Panc1 (cell line): ENCODE measurements around the gene DNAAF2. TPM values are rescaled to one million over a fixed set of nuclear protein-coding genes. Genes with fewer than 3 reads are reported as not detected.

ENCODE experiments used
- ATAC-seq: fragments of 200-7000 bp; cut with Tn5 transposase; 2 replicates; pipeline ENCODE4 v1.9.1; 2020; ENCODE audit warnings: mild to moderate bottlenecking, moderate library complexity
- BruUV-seq: library from RNA; stranded (reverse); fragments of 400-500 nt; replicated peaks from 2 replicates; lab custom pipeline; 2021; lab: Mats Ljungman, UMichigan
- CTCF ChIA-PET: fragments of 300-600 bp; sonication (Branson Sonifier 250); formaldehyde crosslinking; loops from one replicate; lab custom pipeline; 2022; ENCODE audit warnings: antibody characterized with exemption; lab: Charles Lee
- POLR2A ChIA-PET: fragments of 300-600 bp; sonication (Branson Sonifier 250); formaldehyde crosslinking; loops from one replicate; lab custom pipeline; 2022; ENCODE audit warnings: antibody characterized with exemption; lab: Charles Lee
- DNase-seq: peaks from one replicate; pipeline ENCODE4 v3.0.0-alpha.2; 2010; ENCODE audit warnings: low read depth, low spot score
- H3K27ac ChIP-seq: 2 replicates; pipeline ENCODE4 v1.5.1; 2011; ENCODE audit warnings: mild to moderate bottlenecking, low read length, inconsistent platforms
- H3K27me3 ChIP-seq: fragments of 200-500 bp; sonication (Bioruptor generic); 2 replicates; pipeline ENCODE4 v1.6.0; 2014; ENCODE audit warnings: low read length, inconsistent platforms; ENCODE audit not compliant: control insufficient read depth, insufficient read depth
- H3K36me3 ChIP-seq: fragments of 200-500 bp; sonication (Bioruptor generic); 2 replicates; pipeline ENCODE4 v1.5.1; 2014; ENCODE audit warnings: inconsistent platforms, mild to moderate bottlenecking, low read length, moderate library complexity; ENCODE audit not compliant: control insufficient read depth, insufficient read depth
- H3K4me1 ChIP-seq: 2 replicates; pipeline ENCODE4 v1.5.1; 2011; ENCODE audit warnings: inconsistent platforms, mild to moderate bottlenecking, low read length, moderate library complexity; ENCODE audit not compliant: control insufficient read depth, insufficient read depth
- H3K4me3 ChIP-seq, 2 experiments: 2 replicates each; pipeline ENCODE4 v1.5.1; 2011 to 2012; ENCODE audit warnings: low read depth in 2 of 2, low read length in 2 of 2, mild to moderate bottlenecking in 2 of 2, inconsistent platforms in 1 of 2, moderate library complexity in 1 of 2
- H3K9me3 ChIP-seq: fragments of 200-500 bp; sonication (Bioruptor generic); 2 replicates; pipeline ENCODE4 v1.5.1; 2014; ENCODE audit warnings: low read depth, mild to moderate bottlenecking, inconsistent platforms, low read length, moderate library complexity; ENCODE audit not compliant: control insufficient read depth, insufficient read depth
- POLR2AphosphoS5 ChIP-seq: IDR thresholded peaks from 2 replicates; pipeline ENCODE4 v1.6.1; 2012; ENCODE audit warnings: mild to moderate bottlenecking, low read depth, low read length, moderate library complexity
- SIN3A ChIP-seq: IDR thresholded peaks from 2 replicates; pipeline ENCODE4 v1.6.1; 2012; ENCODE audit warnings: low read depth, mild to moderate bottlenecking, low read length, moderate library complexity, borderline replicate concordance; ENCODE audit not compliant: insufficient read depth
- TCF7L2 ChIP-seq: IDR thresholded peaks from 2 replicates; pipeline ENCODE4 v1.6.1; 2011; ENCODE audit warnings: mild to moderate bottlenecking, low read depth, low read length, inconsistent platforms
- in situ Hi-C: cut with HindIII; loops from 2 replicates; pipeline ENCODE4 v1.10.0; 2016; ENCODE audit warnings: low sequenced_read_pairs, low pct_unique_long_range_greater_than_20kb
- intact Hi-C: fragments of 100-400 bp; cut with micrococcal nuclease; formaldehyde crosslinking; loops from one replicate; pipeline ENCODE4 v1.10.0; 2022; ENCODE audit not compliant: unreplicated experiment
- total RNA-seq: library from RNA; stranded (reverse); gene quantifications from one replicate; pipeline ENCODE4 v1.2.1, GENCODE V29; 2021; ENCODE audit not compliant: unreplicated experiment
- TF ChIP-seq, protein P1 (sequence below): fragments of 450-650 bp; IDR thresholded peaks from 2 replicates; pipeline ENCODE4 v1.5.1; 2017; ENCODE audit warnings: mild to moderate bottlenecking
- TF ChIP-seq, protein P2 (sequence below), 2 experiments: IDR thresholded peaks; 2 replicates each; pipeline ENCODE4 v1.6.1; 2011 to 2012; ENCODE audit warnings: low read depth in 2 of 2, control low read depth in 1 of 2, low read length in 1 of 2, mild to moderate bottlenecking in 1 of 2, moderate library complexity in 1 of 2; ENCODE audit not compliant: insufficient read depth in 1 of 2

Gene DNAAF2
- total RNA-seq, 1 experiment from 2014 or later, result 8.2 TPM

DNA sequence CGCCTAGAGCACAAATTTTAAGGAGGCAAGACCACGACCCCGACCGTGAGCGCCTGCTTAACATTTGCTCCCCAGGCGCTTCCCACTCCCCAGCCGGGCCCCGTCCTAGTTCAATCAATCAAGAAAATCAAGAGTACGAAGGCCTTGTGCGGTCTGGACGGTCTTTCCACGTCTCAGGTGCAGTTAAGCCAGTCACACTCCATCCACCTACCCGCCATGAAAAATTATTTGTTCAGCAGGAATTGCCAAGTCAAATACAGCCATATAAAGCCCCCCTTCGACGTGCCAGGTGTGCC, 36.9 kb downstream of the DNAAF2 start:
- POLR2A ChIA-PET, result no interaction called here
- no TSS peak for BruUV-seq

DNA sequence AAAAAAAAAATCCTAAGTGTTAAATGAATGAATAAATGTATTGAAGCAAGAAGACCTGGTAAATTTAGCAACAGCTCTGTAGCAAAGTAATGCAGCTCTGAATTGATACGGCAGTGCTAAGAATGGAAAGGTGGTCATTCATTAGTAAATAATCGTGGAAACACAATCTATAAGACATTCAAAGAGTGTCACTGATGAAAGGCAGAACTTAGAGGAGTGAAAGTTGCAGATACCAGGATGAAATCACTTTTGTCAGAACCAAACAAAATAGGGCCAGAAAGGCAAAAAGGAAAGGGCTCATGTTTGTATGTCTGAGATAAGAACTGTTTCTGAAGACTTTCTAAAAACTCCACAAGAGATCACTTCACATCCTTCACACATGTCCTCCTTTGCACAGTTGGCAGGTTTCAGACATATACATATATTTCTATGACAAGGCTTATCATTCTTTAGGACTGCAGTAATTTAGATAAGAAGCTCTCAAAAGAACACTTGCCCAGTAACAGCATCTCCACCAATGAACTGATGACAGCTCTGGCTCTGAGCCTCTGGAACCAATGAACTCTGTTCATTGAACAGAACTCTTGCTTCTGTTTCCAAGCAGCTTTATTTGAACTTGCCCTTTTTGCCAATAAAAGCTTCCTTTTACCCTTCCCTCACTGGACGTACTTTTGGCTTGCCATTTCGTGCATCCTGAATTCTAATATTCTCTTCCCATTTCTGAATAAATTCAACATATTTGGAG, 40.5 kb downstream of the DNAAF2 start:
- ATAC-seq (no peak), DNase-seq (no peak)
- in situ Hi-C loops, result no loop called here
- Histone ChIP-seq H3K27me3 (no peaks in the 10 kb centered on the region), H3K27ac (peak overlapping the region; percentile 5), H3K36me3 (no peaks in the 10 kb centered on the region; the same call in 1 of the 2 replicates), H3K4me3 (no peak overlapping the region), H3K9me3 (no peaks in the 10 kb centered on the region), H3K4me1 (peaks cover 9% of the 10 kb centered on the region; the same call in 1 of the 2 replicates)
- intact Hi-C loops, result no loop called here
- no TSS peak for BruUV-seq
- ChIA-PET POLR2A (no interaction called here), CTCF (interaction anchor here (1.2 kb wide), 1 partner anchor 8 kb away, joined by 4 read pairs; no protein-coding TSS in a partner anchor)
- TF ChIP-seq, protein P1, sequence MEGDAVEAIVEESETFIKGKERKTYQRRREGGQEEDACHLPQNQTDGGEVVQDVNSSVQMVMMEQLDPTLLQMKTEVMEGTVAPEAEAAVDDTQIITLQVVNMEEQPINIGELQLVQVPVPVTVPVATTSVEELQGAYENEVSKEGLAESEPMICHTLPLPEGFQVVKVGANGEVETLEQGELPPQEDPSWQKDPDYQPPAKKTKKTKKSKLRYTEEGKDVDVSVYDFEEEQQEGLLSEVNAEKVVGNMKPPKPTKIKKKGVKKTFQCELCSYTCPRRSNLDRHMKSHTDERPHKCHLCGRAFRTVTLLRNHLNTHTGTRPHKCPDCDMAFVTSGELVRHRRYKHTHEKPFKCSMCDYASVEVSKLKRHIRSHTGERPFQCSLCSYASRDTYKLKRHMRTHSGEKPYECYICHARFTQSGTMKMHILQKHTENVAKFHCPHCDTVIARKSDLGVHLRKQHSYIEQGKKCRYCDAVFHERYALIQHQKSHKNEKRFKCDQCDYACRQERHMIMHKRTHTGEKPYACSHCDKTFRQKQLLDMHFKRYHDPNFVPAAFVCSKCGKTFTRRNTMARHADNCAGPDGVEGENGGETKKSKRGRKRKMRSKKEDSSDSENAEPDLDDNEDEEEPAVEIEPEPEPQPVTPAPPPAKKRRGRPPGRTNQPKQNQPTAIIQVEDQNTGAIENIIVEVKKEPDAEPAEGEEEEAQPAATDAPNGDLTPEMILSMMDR, result no peak
- TF ChIP-seq, protein P2, sequence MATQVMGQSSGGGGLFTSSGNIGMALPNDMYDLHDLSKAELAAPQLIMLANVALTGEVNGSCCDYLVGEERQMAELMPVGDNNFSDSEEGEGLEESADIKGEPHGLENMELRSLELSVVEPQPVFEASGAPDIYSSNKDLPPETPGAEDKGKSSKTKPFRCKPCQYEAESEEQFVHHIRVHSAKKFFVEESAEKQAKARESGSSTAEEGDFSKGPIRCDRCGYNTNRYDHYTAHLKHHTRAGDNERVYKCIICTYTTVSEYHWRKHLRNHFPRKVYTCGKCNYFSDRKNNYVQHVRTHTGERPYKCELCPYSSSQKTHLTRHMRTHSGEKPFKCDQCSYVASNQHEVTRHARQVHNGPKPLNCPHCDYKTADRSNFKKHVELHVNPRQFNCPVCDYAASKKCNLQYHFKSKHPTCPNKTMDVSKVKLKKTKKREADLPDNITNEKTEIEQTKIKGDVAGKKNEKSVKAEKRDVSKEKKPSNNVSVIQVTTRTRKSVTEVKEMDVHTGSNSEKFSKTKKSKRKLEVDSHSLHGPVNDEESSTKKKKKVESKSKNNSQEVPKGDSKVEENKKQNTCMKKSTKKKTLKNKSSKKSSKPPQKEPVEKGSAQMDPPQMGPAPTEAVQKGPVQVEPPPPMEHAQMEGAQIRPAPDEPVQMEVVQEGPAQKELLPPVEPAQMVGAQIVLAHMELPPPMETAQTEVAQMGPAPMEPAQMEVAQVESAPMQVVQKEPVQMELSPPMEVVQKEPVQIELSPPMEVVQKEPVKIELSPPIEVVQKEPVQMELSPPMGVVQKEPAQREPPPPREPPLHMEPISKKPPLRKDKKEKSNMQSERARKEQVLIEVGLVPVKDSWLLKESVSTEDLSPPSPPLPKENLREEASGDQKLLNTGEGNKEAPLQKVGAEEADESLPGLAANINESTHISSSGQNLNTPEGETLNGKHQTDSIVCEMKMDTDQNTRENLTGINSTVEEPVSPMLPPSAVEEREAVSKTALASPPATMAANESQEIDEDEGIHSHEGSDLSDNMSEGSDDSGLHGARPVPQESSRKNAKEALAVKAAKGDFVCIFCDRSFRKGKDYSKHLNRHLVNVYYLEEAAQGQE (IDR thresholded peaks at IDR 0.05; ENCODE audit: insufficient read depth in 1 of 2, low read depth in 2 of 2, low read length in 1 of 2), result no peak
- TF ChIP-seq TCF7L2 (no peak), POLR2AphosphoS5 (no peak), SIN3A (no peak)

More for the DNA sequence above, 36.9 kb downstream of the DNAAF2 start:
- peaks cover 9% of the 10 kb centered on the region; the same call in 1 of the 2 replicates for H3K4me1 ChIP-seq
- H3K27me3 ChIP-seq, result no peaks in the 10 kb centered on the region
- TF ChIP-seq POLR2AphosphoS5 (no peak), TCF7L2 (no peak), SIN3A (no peak)
- TF ChIP-seq, protein P2 (IDR thresholded peaks at IDR 0.05; ENCODE audit: insufficient read depth in 1 of 2, low read depth in 2 of 2, low read length in 1 of 2), result no peak
- TF ChIP-seq, protein P1, result no peak
- ATAC-seq (peak; percentile 2; the same call in 1 of the 2 replicates), DNase-seq (no peak)
- no peaks in the 10 kb centered on the region for H3K9me3 ChIP-seq
- H3K4me3 ChIP-seq, result peak overlapping the region; percentile 77 to 94
- in situ Hi-C loops, result no loop called here
- CTCF ChIA-PET, result no interaction called here
- intact Hi-C loops, result no loop called here
- H3K27ac ChIP-seq, result peak overlapping the region; percentile 95
- H3K36me3 ChIP-seq, result no peaks in the 10 kb centered on the region; the same call in 1 of the 2 replicates
